DOHH2 (cell line): ENCODE results near the gene EXOSC10.

Experiments used
- EZH2phosphoT487 ChIP-seq: fragments of 200-600 bp; sonication (generic); IDR thresholded peaks from 2 replicates; pipeline ENCODE4 v1.6.1; 2017; ENCODE audit warnings: borderline replicate concordance, mild to moderate bottlenecking, antibody characterized with exemption, low read length, moderate library complexity, mixed read lengths
- TF ChIP-seq, protein P1 (sequence below): fragments of 200-600 bp; sonication (generic); IDR thresholded peaks from one replicate; pipeline ENCODE4 v1.5.1; 2014; ENCODE audit warnings: antibody characterized with exemption, mild to moderate bottlenecking, low read depth, low read length; ENCODE audit not compliant: poor library complexity, severe bottlenecking

GRCh38 chr1:11028018-11028417 lies 71.7 kb downstream of the EXOSC10 start:
- TF ChIP-seq, protein P1, sequence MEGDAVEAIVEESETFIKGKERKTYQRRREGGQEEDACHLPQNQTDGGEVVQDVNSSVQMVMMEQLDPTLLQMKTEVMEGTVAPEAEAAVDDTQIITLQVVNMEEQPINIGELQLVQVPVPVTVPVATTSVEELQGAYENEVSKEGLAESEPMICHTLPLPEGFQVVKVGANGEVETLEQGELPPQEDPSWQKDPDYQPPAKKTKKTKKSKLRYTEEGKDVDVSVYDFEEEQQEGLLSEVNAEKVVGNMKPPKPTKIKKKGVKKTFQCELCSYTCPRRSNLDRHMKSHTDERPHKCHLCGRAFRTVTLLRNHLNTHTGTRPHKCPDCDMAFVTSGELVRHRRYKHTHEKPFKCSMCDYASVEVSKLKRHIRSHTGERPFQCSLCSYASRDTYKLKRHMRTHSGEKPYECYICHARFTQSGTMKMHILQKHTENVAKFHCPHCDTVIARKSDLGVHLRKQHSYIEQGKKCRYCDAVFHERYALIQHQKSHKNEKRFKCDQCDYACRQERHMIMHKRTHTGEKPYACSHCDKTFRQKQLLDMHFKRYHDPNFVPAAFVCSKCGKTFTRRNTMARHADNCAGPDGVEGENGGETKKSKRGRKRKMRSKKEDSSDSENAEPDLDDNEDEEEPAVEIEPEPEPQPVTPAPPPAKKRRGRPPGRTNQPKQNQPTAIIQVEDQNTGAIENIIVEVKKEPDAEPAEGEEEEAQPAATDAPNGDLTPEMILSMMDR, result no peak
- TF ChIP-seq EZH2phosphoT487, result no peak
